H9 (cell line): ENCODE data around the gene LACTB. TPM values are rescaled to one million over a fixed set of nuclear protein-coding genes. Genes with fewer than 3 reads are reported as not detected.

Source experiments
- DNase-seq: peaks from one replicate; pipeline ENCODE4 v3.0.0-alpha.2; 2017
- H2AFZ ChIP-seq: one replicate; pipeline ENCODE4 v1.6.1; 2013; ENCODE audit warnings: mild to moderate bottlenecking, low read length, control low read depth, moderate library complexity
- H2AK5ac ChIP-seq: 2 replicates; pipeline ENCODE4 v1.6.1; 2013; ENCODE audit warnings: low read length, control low read depth, mixed read lengths; ENCODE audit not compliant: insufficient read length
- H2BK120ac ChIP-seq: one replicate; pipeline ENCODE4 v1.6.1; 2013; ENCODE audit warnings: low read depth, mild to moderate bottlenecking, low read length, control low read depth, inconsistent platforms; ENCODE audit not compliant: poor library complexity, severe bottlenecking
- H2BK12ac ChIP-seq: 2 replicates; pipeline ENCODE4 v1.6.1; 2013; ENCODE audit warnings: low read length, control low read depth, mixed read lengths, low read depth; ENCODE audit not compliant: insufficient read length
- H2BK15ac ChIP-seq: 2 replicates; pipeline ENCODE4 v1.6.1; 2013; ENCODE audit warnings: low read depth, low read length, control low read depth
- H2BK20ac ChIP-seq: one replicate; pipeline ENCODE4 v1.6.1; 2013; ENCODE audit warnings: low read depth, mild to moderate bottlenecking, low read length, control low read depth, inconsistent platforms; ENCODE audit not compliant: poor library complexity, severe bottlenecking
- H2BK5ac ChIP-seq: 2 replicates; pipeline ENCODE4 v1.6.1; 2013; ENCODE audit warnings: low read length, control low read depth, mixed read lengths; ENCODE audit not compliant: insufficient read length
- H3K14ac ChIP-seq: 2 replicates; pipeline ENCODE4 v1.6.1; 2013; ENCODE audit warnings: low read length, control low read depth; ENCODE audit not compliant: insufficient read depth
- H3K18ac ChIP-seq: 2 replicates; pipeline ENCODE4 v1.6.1; 2013; ENCODE audit warnings: low read depth, mild to moderate bottlenecking, mixed read lengths, low read length, control low read depth; ENCODE audit not compliant: insufficient read length
- H3K23ac ChIP-seq: 2 replicates; pipeline ENCODE4 v1.6.1; 2013; ENCODE audit warnings: low read length, control low read depth, mixed read lengths, low read depth; ENCODE audit not compliant: insufficient read length
- H3K23me2 ChIP-seq: 2 replicates; pipeline ENCODE4 v1.6.1; 2013; ENCODE audit warnings: low read depth, mild to moderate bottlenecking, mixed read lengths, low read length, control low read depth; ENCODE audit not compliant: insufficient read length, poor library complexity, severe bottlenecking
- H3K27ac ChIP-seq: 2 replicates; pipeline ENCODE4 v1.5.1; 2013; ENCODE audit warnings: low read length, control low read depth, mixed read lengths, low read depth; ENCODE audit not compliant: insufficient read length
- H3K27me3 ChIP-seq: 2 replicates; pipeline ENCODE4 v1.6.1; 2013; ENCODE audit warnings: low read length, control low read depth, inconsistent platforms; ENCODE audit not compliant: insufficient read depth
- H3K4ac ChIP-seq: 2 replicates; pipeline ENCODE4 v1.6.1; 2013; ENCODE audit warnings: low read depth, mild to moderate bottlenecking, control low read depth, inconsistent platforms, low read length, moderate library complexity
- H3K4me1 ChIP-seq: 2 replicates; pipeline ENCODE4 v1.6.1; 2013; ENCODE audit warnings: low read length, control low read depth, inconsistent platforms; ENCODE audit not compliant: insufficient read depth
- H3K4me2 ChIP-seq: 2 replicates; pipeline ENCODE4 v1.6.1; 2013; ENCODE audit warnings: low read length, control low read depth, mixed read lengths; ENCODE audit not compliant: insufficient read length, insufficient read depth
- H3K56ac ChIP-seq: 2 replicates; pipeline ENCODE4 v1.6.1; 2013; ENCODE audit warnings: low read depth, mild to moderate bottlenecking, mixed read lengths, low read length, control low read depth; ENCODE audit not compliant: insufficient read length
- H3K79me1 ChIP-seq: 2 replicates; pipeline ENCODE4 v1.6.1; 2013; ENCODE audit warnings: low read depth, mild to moderate bottlenecking, moderate library complexity, low read length, control low read depth, inconsistent platforms; ENCODE audit not compliant: insufficient read depth, poor library complexity, severe bottlenecking
- H3K79me2 ChIP-seq: 2 replicates; pipeline ENCODE4 v1.6.1; 2013; ENCODE audit warnings: low read length, control low read depth, inconsistent platforms; ENCODE audit not compliant: insufficient read depth
- H3K9ac ChIP-seq: 2 replicates; pipeline ENCODE4 v1.6.1; 2013; ENCODE audit warnings: low read length, control low read depth, mixed read lengths; ENCODE audit not compliant: insufficient read length; ENCODE audit errors: extremely low read depth
- H3K9me3 ChIP-seq: one replicate; pipeline ENCODE4 v1.6.1; 2013; ENCODE audit warnings: low read depth, low read length, inconsistent platforms; ENCODE audit not compliant: control insufficient read depth
- H3T11ph ChIP-seq: one replicate; pipeline ENCODE4 v1.6.1; 2013; ENCODE audit warnings: mild to moderate bottlenecking, low read length, control low read depth, inconsistent platforms
- H4K20me1 ChIP-seq: one replicate; pipeline ENCODE4 v1.6.1; 2013; ENCODE audit not compliant: control insufficient read depth, insufficient read length, insufficient read depth
- H4K5ac ChIP-seq: 2 replicates; pipeline ENCODE4 v1.6.1; 2013; ENCODE audit warnings: low read depth, mild to moderate bottlenecking, mixed read lengths, low read length, control low read depth; ENCODE audit not compliant: insufficient read length
- H4K8ac ChIP-seq: replicated peaks from 2 replicates; pipeline ENCODE4 v1.6.1; 2013; ENCODE audit warnings: low read length, control low read depth, mixed read lengths, low read depth; ENCODE audit not compliant: insufficient read length
- H4K91ac ChIP-seq: 2 replicates; pipeline ENCODE4 v1.6.1; 2013; ENCODE audit warnings: low read depth, mild to moderate bottlenecking, moderate library complexity, mixed read lengths, low read length, control low read depth; ENCODE audit not compliant: insufficient read length
- H3K27ac Mint-ChIP-seq, 3 experiments: 2 replicates in 2 of 3; 3 replicates in 1 of 3; pipeline ENCODE4 v1.8.0; 2020 to 2021; ENCODE audit warnings: mixed read lengths in 3 of 3, mild to moderate bottlenecking in 1 of 3, moderate library complexity in 1 of 3
- H3K27me3 Mint-ChIP-seq: 2 replicates; pipeline ENCODE4 v1.8.0; 2021; ENCODE audit warnings: low read depth, mild to moderate bottlenecking, moderate library complexity, mixed read lengths
- H3K36me3 Mint-ChIP-seq, 3 experiments: 2 replicates in 2 of 3; 3 replicates in 1 of 3; pipeline ENCODE4 v1.8.0; 2020 to 2021; ENCODE audit warnings: low read depth in 3 of 3, mixed read lengths in 3 of 3; ENCODE audit not compliant: insufficient read depth in 1 of 3
- H3K4me1 Mint-ChIP-seq, 2 experiments: 2 replicates each; pipeline ENCODE4 v1.8.0; 2020; ENCODE audit warnings: mixed read lengths in 2 of 2
- H3K4me3 Mint-ChIP-seq, 2 experiments: 2 replicates in 1 of 2; 3 replicates in 1 of 2; pipeline ENCODE4 v1.8.0; 2020 to 2021; ENCODE audit warnings: mild to moderate bottlenecking in 2 of 2, mixed read lengths in 2 of 2, moderate library complexity in 1 of 2
- H3K9me3 Mint-ChIP-seq, 2 experiments: 2 replicates in 1 of 2; 3 replicates in 1 of 2; pipeline ENCODE4 v1.8.0; 2020; ENCODE audit warnings: mild to moderate bottlenecking in 2 of 2, mixed read lengths in 2 of 2, moderate library complexity in 1 of 2
- CTCF ChIP-seq: fragments of 200-600 bp; sonication (generic); conservative IDR thresholded peaks from 3 replicates; pipeline ENCODE4 v1.8.0; 2021; ENCODE audit warnings: antibody characterized with exemption, mild to moderate bottlenecking
- WGBS: extraction: QIAGEN DNeasy Blood & Tissue Kit; methylation state at CpG from one replicate; pipeline ENCODE4 v1.1.7; 2013; ENCODE audit warnings: missing lambda C conversion rate, low lambda C conversion rate, mixed read lengths; ENCODE audit not compliant: insufficient read length; ENCODE audit errors: extremely low coverage; 5-methylcytosine and 5-hydroxymethylcytosine counted together
- total RNA-seq: library from RNA; stranded (reverse); gene quantifications from 2 replicates; pipeline ENCODE4 v1.2.1, GENCODE V29; 2021

Gene LACTB
- total RNA-seq, 1 experiment from 2014 or later, result 10.3 TPM

GRCh38 chr15:63112871-63113270 lies 8.8 kb upstream of the LACTB start:
- no peak overlapping the region for H3K23ac ChIP-seq
- H2BK5ac ChIP-seq, result no peak overlapping the region
- no peak overlapping the region for H3K27ac ChIP-seq
- H3K23me2 ChIP-seq, result no peaks in the 10 kb centered on the region
- H2BK12ac ChIP-seq, result no peak overlapping the region
- H4K20me1 ChIP-seq, result no peaks in the 10 kb centered on the region
- H3K79me1 ChIP-seq, result no peaks in the 10 kb centered on the region
- H3K9me3 ChIP-seq, result no peaks in the 10 kb centered on the region
- H3T11ph ChIP-seq, result no peak overlapping the region
- H4K5ac ChIP-seq, result no peak overlapping the region
- H3K9me3 Mint-ChIP-seq, result no peaks in the 10 kb centered on the region
- no peak for DNase-seq
- H3K27me3 Mint-ChIP-seq, result no peaks in the 10 kb centered on the region; the same call in none of the 2 replicates
- WGBS, result no CpG with 5 or more reads among the region's 3 CpGs
- H3K14ac ChIP-seq, result no peak overlapping the region
- no peak overlapping the region for H2AFZ ChIP-seq
- no peak overlapping the region for H3K4ac ChIP-seq
- no peaks in the 10 kb centered on the region for H3K36me3 Mint-ChIP-seq
- 0 out of 4 replicates have a peak, but pooled peaks cover 0 to 5% of the 10 kb centered on the region in 2 experiments for H3K4me1 Mint-ChIP-seq
- no peaks in the 10 kb centered on the region for H3K27me3 ChIP-seq
- no peaks in the 10 kb centered on the region for H3K4me1 ChIP-seq
- H4K8ac ChIP-seq, result no peak overlapping the region
- no peak overlapping the region for H3K4me3 Mint-ChIP-seq
- no peak overlapping the region for H3K27ac Mint-ChIP-seq
- no peak overlapping the region for H3K9ac ChIP-seq
- H2BK15ac ChIP-seq, result no peak overlapping the region
- no peak overlapping the region for H2BK20ac ChIP-seq
- H3K79me2 ChIP-seq, result no peaks in the 10 kb centered on the region
- no peak overlapping the region for H3K56ac ChIP-seq
- no peak for TF ChIP-seq CTCF
- H2BK120ac ChIP-seq, result no peak overlapping the region
- no peak overlapping the region for H4K91ac ChIP-seq
- H3K18ac ChIP-seq, result no peak overlapping the region
- no peak overlapping the region for H3K4me2 ChIP-seq
- H2AK5ac ChIP-seq, result no peak overlapping the region
